HepG2 (cell line): Measurements from ENCODE around the gene SEMA4B. TPM values are rescaled to one million over a fixed set of nuclear protein-coding genes. Genes with fewer than 3 reads are reported as not detected.

Source experiments
- AKAP8 ChIP-seq: sonication (generic); formaldehyde crosslinking; IDR thresholded peaks from 2 replicates; pipeline ENCODE4 v1.5.1; 2020; ENCODE audit warnings: mild to moderate bottlenecking, missing genetic modification reagents
- ARNT ChIP-seq: fragments of 450-650 bp; IDR thresholded peaks from 2 replicates; pipeline ENCODE4 v1.6.1; 2017
- CBFB ChIP-seq: sonication (generic); formaldehyde crosslinking; IDR thresholded peaks from 2 replicates; pipeline ENCODE4 v1.4.0; 2020; ENCODE audit warnings: missing genetic modification reagents
- CENPT ChIP-seq: sonication (generic); formaldehyde crosslinking; IDR thresholded peaks from 2 replicates; pipeline ENCODE4 v1.8.0; 2022; ENCODE audit warnings: low read depth, mild to moderate bottlenecking, moderate library complexity, missing genetic modification reagents
- EHMT2 ChIP-seq: fragments of 200-600 bp; sonication (generic); IDR thresholded peaks from 2 replicates; pipeline ENCODE4 v1.7.0; 2017; ENCODE audit warnings: antibody characterized with exemption, low read depth, low read length, borderline replicate concordance
- GLI4 ChIP-seq: sonication (generic); formaldehyde crosslinking; IDR thresholded peaks from 2 replicates; pipeline ENCODE4 v1.5.1; 2020; ENCODE audit warnings: missing genetic modification reagents, mild to moderate bottlenecking, moderate library complexity, borderline replicate concordance
- MBD4 ChIP-seq: IDR thresholded peaks from 2 replicates; pipeline ENCODE4 v1.6.1; 2012; ENCODE audit warnings: low read length, inconsistent platforms, borderline replicate concordance
- MLLT10 ChIP-seq: sonication (generic); formaldehyde crosslinking; IDR thresholded peaks from 2 replicates; pipeline ENCODE4 v1.4.0; 2020; ENCODE audit warnings: missing genetic modification reagents
- MTF1 ChIP-seq: sonication (generic); formaldehyde crosslinking; IDR thresholded peaks from 2 replicates; pipeline ENCODE4 v1.5.0; 2020; ENCODE audit warnings: missing genetic modification reagents
- PHF8 ChIP-seq: sonication (generic); formaldehyde crosslinking; IDR thresholded peaks from 2 replicates; pipeline ENCODE4 v1.5.0; 2020; ENCODE audit warnings: missing genetic modification reagents
- SUZ12 ChIP-seq: fragments of 150-350 bp; IDR thresholded peaks from 2 replicates; pipeline ENCODE4 v1.6.1; 2014; ENCODE audit warnings: low read depth, low read length
- ZFYVE20 ChIP-seq: sonication (generic); formaldehyde crosslinking; IDR thresholded peaks from 2 replicates; pipeline ENCODE4 v1.8.0; 2023; ENCODE audit warnings: low read depth, mild to moderate bottlenecking, moderate library complexity, missing genetic modification reagents, borderline replicate concordance
- ZNF12 ChIP-seq: sonication (generic); formaldehyde crosslinking; IDR thresholded peaks from 2 replicates; pipeline ENCODE4 v1.5.0; 2020; ENCODE audit warnings: missing genetic modification reagents
- ZNF232 ChIP-seq: sonication (generic); formaldehyde crosslinking; IDR thresholded peaks from 2 replicates; pipeline ENCODE4 v1.4.0; 2020; ENCODE audit warnings: missing genetic modification reagents, borderline replicate concordance
- ZNF251 ChIP-seq: sonication (generic); formaldehyde crosslinking; IDR thresholded peaks from 2 replicates; pipeline ENCODE4 v1.9.0; 2021; ENCODE audit warnings: mild to moderate bottlenecking, missing genetic modification reagents
- ZNF282 ChIP-seq: fragments of 450-650 bp; IDR thresholded peaks from 2 replicates; pipeline ENCODE4 v1.6.1; 2018; ENCODE audit not compliant: partially characterized antibody
- ZNF703 ChIP-seq: sonication (generic); formaldehyde crosslinking; IDR thresholded peaks from 2 replicates; pipeline ENCODE4 v1.5.1; 2020; ENCODE audit warnings: missing genetic modification reagents, mild to moderate bottlenecking, moderate library complexity, borderline replicate concordance
- ZNF775 ChIP-seq: sonication (generic); formaldehyde crosslinking; IDR thresholded peaks from 2 replicates; pipeline ENCODE4 v1.4.0; 2020; ENCODE audit warnings: missing genetic modification reagents, mild to moderate bottlenecking, moderate library complexity, borderline replicate concordance
- polyA plus RNA-seq, 8 experiments: library from polyadenylated mRNA; depleted of rRNA in 3 of 8; stranded (reverse) in 7 of 8; unstranded in 1 of 8; fragments of >200 nt; fragmentation: Illumina TruSeq in 4 of 8; extraction: Trizol in 4 of 8; gene quantifications; 2 replicates each; pipeline versions ENCODE4 v1.2.1 to v1.2.3, GENCODE V29; 2011 to 2016; ENCODE audit warnings: low read depth in 4 of 8, missing spikeins in 1 of 8, mixed read lengths in 1 of 8; ENCODE audit not compliant: insufficient read depth in 1 of 8
- total RNA-seq, 5 experiments: library from RNA; depleted of rRNA; stranded (reverse); fragments of >200 nt; fragmentation: Illumina TruSeq; extraction: Trizol; gene quantifications; 2 replicates each; pipeline ENCODE4 v1.2.3, GENCODE V29; 2016; ENCODE audit warnings: low read depth in 1 of 5
- TF ChIP-seq, protein P1 (sequence below): sonication (generic); formaldehyde crosslinking; conservative IDR thresholded peaks from 2 replicates; pipeline ENCODE4 v1.5.0; 2020; ENCODE audit warnings: missing genetic modification reagents
- TF ChIP-seq, protein P2 (sequence below): sonication (generic); formaldehyde crosslinking; IDR thresholded peaks from 2 replicates; pipeline ENCODE4 v1.5.0; 2020; ENCODE audit warnings: missing genetic modification reagents
- TF ChIP-seq, protein P3 (sequence below): IDR thresholded peaks from 2 replicates; pipeline ENCODE4 v1.6.1; 2016; ENCODE audit warnings: low read depth, missing genetic modification reagents, missing compliant biosample characterization

SEMA4B gene
- total and polyA plus RNA-seq, 2 of the 13 experiments (the other 11 are each of a cell fraction or from before 2014, with no cell fraction given) = 2.1 to 17.0 TPM

DNA sequence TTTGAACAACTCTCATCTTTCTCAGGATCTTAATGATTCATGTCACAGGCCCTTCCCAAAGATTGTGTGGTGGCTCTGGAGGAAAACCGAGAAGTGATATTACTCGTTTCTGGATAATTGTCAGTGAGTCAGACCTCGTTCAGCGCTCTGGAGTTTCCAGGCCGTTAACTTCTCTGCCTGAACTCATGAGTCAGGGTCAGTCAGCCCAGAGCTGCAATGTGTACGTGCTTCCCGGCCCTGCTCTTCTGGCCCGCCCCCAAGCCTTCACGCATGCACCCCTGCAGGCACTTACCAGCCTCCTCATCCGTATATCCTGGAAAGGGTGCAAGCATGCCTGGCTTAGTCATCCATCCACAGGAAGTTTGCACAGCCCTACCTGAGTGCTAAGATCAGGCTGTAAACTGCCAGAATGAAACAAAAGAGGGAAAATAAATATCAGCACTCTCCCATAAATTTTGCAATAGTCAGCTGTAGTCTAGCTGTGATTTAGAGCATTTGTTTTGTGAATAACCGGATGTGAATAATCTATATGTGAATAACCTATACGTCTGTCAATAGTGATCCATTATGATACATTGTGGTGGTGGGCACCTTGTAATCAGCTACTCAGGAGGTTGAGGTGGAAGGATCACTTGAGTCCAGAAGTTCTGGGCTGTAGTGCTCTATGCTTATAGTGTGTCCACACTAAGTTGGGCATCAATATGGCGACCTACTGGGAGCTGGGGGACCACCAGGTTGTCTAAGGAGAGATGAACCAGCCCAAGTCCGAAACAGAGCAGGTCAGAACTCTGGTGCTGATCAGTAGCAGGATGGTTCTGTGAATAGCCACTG, 35.3 kb upstream of the SEMA4B start (continued):
- TF ChIP-seq, protein P1, sequence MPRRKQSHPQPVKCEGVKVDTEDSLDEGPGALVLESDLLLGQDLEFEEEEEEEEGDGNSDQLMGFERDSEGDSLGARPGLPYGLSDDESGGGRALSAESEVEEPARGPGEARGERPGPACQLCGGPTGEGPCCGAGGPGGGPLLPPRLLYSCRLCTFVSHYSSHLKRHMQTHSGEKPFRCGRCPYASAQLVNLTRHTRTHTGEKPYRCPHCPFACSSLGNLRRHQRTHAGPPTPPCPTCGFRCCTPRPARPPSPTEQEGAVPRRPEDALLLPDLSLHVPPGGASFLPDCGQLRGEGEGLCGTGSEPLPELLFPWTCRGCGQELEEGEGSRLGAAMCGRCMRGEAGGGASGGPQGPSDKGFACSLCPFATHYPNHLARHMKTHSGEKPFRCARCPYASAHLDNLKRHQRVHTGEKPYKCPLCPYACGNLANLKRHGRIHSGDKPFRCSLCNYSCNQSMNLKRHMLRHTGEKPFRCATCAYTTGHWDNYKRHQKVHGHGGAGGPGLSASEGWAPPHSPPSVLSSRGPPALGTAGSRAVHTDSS (CRISPR knock-in tag) = no peak
- TF ChIP-seq MLLT10 (no peak), EHMT2 (no peak), ZNF282 (no peak), ZNF775 (CRISPR knock-in tag) (no peak), ZNF251 (CRISPR knock-in tag) (no peak), ZNF12 (CRISPR knock-in tag) (peak; percentile 100), ZNF703 (no peak), CENPT (no peak), MBD4 (no peak), SUZ12 (no peak), MTF1 (CRISPR knock-in tag) (no peak), CBFB (CRISPR knock-in tag) (no peak), ZNF232 (CRISPR knock-in tag) (no peak), AKAP8 (CRISPR knock-in tag) (0 out of 2 replicates have a peak, but pooled peaks have one; percentile 55), GLI4 (CRISPR knock-in tag) (0 out of 2 replicates have a peak, but pooled peaks have one; percentile 23), PHF8 (CRISPR knock-in tag) (no peak), ZFYVE20 (CRISPR knock-in tag) (no peak), ARNT (peak; percentile 83; the same call in 1 of the 2 replicates)
- TF ChIP-seq, protein P2, sequence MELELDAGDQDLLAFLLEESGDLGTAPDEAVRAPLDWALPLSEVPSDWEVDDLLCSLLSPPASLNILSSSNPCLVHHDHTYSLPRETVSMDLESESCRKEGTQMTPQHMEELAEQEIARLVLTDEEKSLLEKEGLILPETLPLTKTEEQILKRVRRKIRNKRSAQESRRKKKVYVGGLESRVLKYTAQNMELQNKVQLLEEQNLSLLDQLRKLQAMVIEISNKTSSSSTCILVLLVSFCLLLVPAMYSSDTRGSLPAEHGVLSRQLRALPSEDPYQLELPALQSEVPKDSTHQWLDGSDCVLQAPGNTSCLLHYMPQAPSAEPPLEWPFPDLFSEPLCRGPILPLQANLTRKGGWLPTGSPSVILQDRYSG (CRISPR knock-in tag) = no peak
- TF ChIP-seq, protein P3, sequence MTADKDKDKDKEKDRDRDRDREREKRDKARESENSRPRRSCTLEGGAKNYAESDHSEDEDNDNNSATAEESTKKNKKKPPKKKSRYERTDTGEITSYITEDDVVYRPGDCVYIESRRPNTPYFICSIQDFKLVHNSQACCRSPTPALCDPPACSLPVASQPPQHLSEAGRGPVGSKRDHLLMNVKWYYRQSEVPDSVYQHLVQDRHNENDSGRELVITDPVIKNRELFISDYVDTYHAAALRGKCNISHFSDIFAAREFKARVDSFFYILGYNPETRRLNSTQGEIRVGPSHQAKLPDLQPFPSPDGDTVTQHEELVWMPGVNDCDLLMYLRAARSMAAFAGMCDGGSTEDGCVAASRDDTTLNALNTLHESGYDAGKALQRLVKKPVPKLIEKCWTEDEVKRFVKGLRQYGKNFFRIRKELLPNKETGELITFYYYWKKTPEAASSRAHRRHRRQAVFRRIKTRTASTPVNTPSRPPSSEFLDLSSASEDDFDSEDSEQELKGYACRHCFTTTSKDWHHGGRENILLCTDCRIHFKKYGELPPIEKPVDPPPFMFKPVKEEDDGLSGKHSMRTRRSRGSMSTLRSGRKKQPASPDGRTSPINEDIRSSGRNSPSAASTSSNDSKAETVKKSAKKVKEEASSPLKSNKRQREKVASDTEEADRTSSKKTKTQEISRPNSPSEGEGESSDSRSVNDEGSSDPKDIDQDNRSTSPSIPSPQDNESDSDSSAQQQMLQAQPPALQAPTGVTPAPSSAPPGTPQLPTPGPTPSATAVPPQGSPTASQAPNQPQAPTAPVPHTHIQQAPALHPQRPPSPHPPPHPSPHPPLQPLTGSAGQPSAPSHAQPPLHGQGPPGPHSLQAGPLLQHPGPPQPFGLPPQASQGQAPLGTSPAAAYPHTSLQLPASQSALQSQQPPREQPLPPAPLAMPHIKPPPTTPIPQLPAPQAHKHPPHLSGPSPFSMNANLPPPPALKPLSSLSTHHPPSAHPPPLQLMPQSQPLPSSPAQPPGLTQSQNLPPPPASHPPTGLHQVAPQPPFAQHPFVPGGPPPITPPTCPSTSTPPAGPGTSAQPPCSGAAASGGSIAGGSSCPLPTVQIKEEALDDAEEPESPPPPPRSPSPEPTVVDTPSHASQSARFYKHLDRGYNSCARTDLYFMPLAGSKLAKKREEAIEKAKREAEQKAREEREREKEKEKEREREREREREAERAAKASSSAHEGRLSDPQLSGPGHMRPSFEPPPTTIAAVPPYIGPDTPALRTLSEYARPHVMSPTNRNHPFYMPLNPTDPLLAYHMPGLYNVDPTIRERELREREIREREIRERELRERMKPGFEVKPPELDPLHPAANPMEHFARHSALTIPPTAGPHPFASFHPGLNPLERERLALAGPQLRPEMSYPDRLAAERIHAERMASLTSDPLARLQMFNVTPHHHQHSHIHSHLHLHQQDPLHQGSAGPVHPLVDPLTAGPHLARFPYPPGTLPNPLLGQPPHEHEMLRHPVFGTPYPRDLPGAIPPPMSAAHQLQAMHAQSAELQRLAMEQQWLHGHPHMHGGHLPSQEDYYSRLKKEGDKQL = no peak
